K562 (cell line): ENCODE measurements around the gene PRTN3. TPM values are rescaled to one million over a fixed set of nuclear protein-coding genes. Genes with fewer than 3 reads are reported as not detected.

ENCODE experiments used
- CBX5 ChIP-seq: IDR thresholded peaks from 2 replicates; pipeline ENCODE4 v1.6.1; 2014; ENCODE audit warnings: low read depth, borderline replicate concordance
- ERF ChIP-seq: fragments of 450-650 bp; formaldehyde crosslinking; IDR thresholded peaks from 2 replicates; pipeline ENCODE4 v1.4.0; 2020; ENCODE audit warnings: mild to moderate bottlenecking, mixed read lengths
- FOS ChIP-seq: IDR thresholded peaks from 3 replicates; pipeline ENCODE4 v1.6.1; 2011; ENCODE audit not compliant: insufficient read length; ENCODE audit errors: extremely low read depth
- HLTF ChIP-seq: fragments of 450-650 bp; IDR thresholded peaks from 2 replicates; pipeline ENCODE4 v1.6.1; 2016
- KAT8 ChIP-seq: fragments of 450-650 bp; IDR thresholded peaks from 2 replicates; pipeline ENCODE4 v1.6.1; 2016; ENCODE audit warnings: low read depth, mild to moderate bottlenecking
- LCOR ChIP-seq: sonication (generic); formaldehyde crosslinking; IDR thresholded peaks from 2 replicates; pipeline ENCODE4 v1.8.0; 2022; ENCODE audit warnings: mild to moderate bottlenecking, missing genetic modification reagents
- MCM5 ChIP-seq: fragments of 450-650 bp; IDR thresholded peaks from 2 replicates; pipeline ENCODE4 v1.6.1; 2016; ENCODE audit warnings: low read depth
- NFIX ChIP-seq: fragments of 250-450 bp; sonication (Bioruptor Pico); IDR thresholded peaks from 2 replicates; pipeline ENCODE4 v1.4.0; 2020; ENCODE audit warnings: low read depth, mild to moderate bottlenecking, moderate library complexity
- POLR2H ChIP-seq: IDR thresholded peaks from 2 replicates; pipeline ENCODE4 v1.6.1; 2016; ENCODE audit warnings: missing genetic modification characterization, low read depth, mild to moderate bottlenecking, control low read depth, missing compliant biosample characterization, moderate library complexity
- RBM22 ChIP-seq: fragments of 200-400 bp; formaldehyde crosslinking; IDR thresholded peaks from 2 replicates; pipeline ENCODE4 v1.6.1; 2018; ENCODE audit warnings: low read length, low read depth; ENCODE audit not compliant: poor library complexity, severe bottlenecking
- SRSF9 ChIP-seq: fragments of 200-400 bp; formaldehyde crosslinking; IDR thresholded peaks from 2 replicates; pipeline ENCODE4 v1.6.1; 2017; ENCODE audit warnings: low read depth, low read length, borderline replicate concordance
- U2AF2 ChIP-seq: fragments of 200-400 bp; formaldehyde crosslinking; optimal IDR thresholded peaks from 2 replicates; pipeline ENCODE3; 2017; ENCODE audit warnings: low read depth, mild to moderate bottlenecking, low read length
- XRCC5 ChIP-seq: fragments of 200-400 bp; formaldehyde crosslinking; IDR thresholded peaks from 2 replicates; pipeline ENCODE4 v1.6.1; 2017; ENCODE audit warnings: low read depth, mild to moderate bottlenecking, low read length
- ZNF347 ChIP-seq: fragments of 450-650 bp; formaldehyde crosslinking; IDR thresholded peaks from 2 replicates; pipeline ENCODE4 v1.4.0; 2020; ENCODE audit warnings: low read depth, mild to moderate bottlenecking, moderate library complexity
- polyA plus RNA-seq, 8 experiments: library from polyadenylated mRNA; depleted of rRNA in 4 of 8; stranded (reverse) in 5 of 8; unstranded in 3 of 8; fragments of >200 nt; fragmentation: Nextera tagmentation in 2 of 8; fragmentation: Illumina TruSeq in 1 of 8; extraction: Ambion mirVana in 2 of 8; extraction: Trizol in 1 of 8; gene quantifications; 2 replicates each; pipeline versions ENCODE4 v1.2.1 to v1.2.3, GENCODE V29; 2011 to 2014; ENCODE audit warnings: inconsistent platforms in 1 of 8, missing spikeins in 1 of 8
- total RNA-seq, 7 experiments: library from RNA; depleted of rRNA in 6 of 7; stranded (reverse); fragments of >200 nt in 6 of 7; fragmentation: Illumina TruSeq in 2 of 7; extraction: Trizol in 2 of 7; gene quantifications; 2 replicates each; pipeline versions ENCODE4 v1.2.1 to v1.2.3, GENCODE V29; 2011 to 2021; ENCODE audit warnings: low replicate concordance in 1 of 7
- TF ChIP-seq, protein P1 (sequence below): fragments of 250-450 bp; sonication (Bioruptor Pico); IDR thresholded peaks from 2 replicates; pipeline ENCODE4 v1.4.0; 2020; ENCODE audit warnings: mild to moderate bottlenecking, moderate library complexity
- TF ChIP-seq, protein P2 (sequence below): fragments of 450-650 bp; IDR thresholded peaks from 2 replicates; pipeline ENCODE4 v1.7.0; 2016; ENCODE audit warnings: borderline replicate concordance
- TF ChIP-seq, protein P3 (sequence below): fragments of 450-650 bp; formaldehyde crosslinking; IDR thresholded peaks from 2 replicates; pipeline ENCODE4 v1.4.0; 2022; ENCODE audit warnings: mild to moderate bottlenecking, moderate library complexity
- TF ChIP-seq, protein P4 (sequence below), 2 experiments: fragments of 450-650 bp in 1 of 2; IDR thresholded peaks; 2 replicates each; pipeline ENCODE4 v1.6.1; 2011 to 2017; ENCODE audit warnings: low read depth in 2 of 2, antibody characterized with exemption in 1 of 2, borderline replicate concordance in 1 of 2, low read length in 1 of 2, mild to moderate bottlenecking in 1 of 2, mixed read lengths in 1 of 2; ENCODE audit not compliant: control insufficient read depth in 1 of 2

Gene PRTN3
- total and polyA plus RNA-seq, 9 of the 15 experiments (the other 6 are each of a cell fraction or from before 2014, with no cell fraction given), result 0.14 to 0.86 (median 0.43) TPM; not detected in 3

DNA sequence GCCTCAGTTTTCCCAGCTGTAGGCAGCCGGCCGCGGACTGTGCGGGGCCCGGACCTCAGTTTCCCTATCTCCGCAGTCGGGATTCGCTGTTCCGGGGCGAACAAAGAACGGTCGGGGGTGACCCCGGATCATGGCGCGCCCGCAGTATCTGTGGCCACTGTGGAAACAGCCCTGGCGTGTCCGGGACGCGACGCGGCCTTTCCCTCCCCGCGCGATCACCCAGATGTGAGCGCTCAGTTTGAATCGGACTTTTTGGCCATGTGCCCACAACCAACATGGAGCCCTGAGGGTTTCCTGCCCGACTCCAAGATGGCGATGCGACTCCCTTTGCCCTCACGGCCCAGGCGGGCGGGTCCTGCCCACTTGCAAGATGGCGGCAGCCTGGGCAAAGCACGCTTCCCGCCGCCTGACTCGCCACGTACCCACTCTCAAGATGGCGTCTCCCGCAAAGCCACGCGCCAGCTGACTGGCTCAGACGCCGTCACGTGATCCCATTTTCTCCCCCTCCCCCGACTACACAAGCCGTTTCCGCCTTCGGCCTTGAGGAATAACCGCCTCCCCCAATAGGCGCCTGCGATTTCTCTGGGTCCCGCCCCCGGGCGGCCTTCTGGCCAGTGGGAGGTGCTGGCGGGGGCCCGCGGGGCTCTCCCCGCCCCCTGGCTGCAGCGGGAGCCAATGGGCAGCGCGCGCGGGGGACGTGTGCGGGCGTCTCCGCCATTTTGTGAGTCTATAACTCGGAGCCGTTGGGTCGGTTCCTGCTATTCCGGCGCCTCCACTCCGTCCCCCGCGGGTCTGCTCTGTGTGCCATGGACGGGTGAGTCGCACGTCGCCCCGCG is 43.9 kb upstream of the PRTN3 start, which contains the start of gene PTBP1 (continued):
- TF ChIP-seq, protein P1, sequence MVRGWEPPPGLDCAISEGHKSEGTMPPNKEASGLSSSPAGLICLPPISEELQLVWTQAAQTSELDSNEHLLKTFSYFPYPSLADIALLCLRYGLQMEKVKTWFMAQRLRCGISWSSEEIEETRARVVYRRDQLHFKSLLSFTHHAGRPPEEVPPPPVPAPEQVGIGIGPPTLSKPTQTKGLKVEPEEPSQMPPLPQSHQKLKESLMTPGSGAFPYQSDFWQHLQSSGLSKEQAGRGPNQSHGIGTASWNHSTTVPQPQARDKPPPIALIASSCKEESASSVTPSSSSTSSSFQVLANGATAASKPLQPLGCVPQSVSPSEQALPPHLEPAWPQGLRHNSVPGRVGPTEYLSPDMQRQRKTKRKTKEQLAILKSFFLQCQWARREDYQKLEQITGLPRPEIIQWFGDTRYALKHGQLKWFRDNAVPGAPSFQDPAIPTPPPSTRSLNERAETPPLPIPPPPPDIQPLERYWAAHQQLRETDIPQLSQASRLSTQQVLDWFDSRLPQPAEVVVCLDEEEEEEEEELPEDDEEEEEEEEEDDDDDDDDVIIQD (CRISPR knock-in tag), result no peak
- TF ChIP-seq NFIX (CRISPR knock-in tag) (0 out of 2 replicates have a peak, but pooled peaks have one; percentile 17), ERF (no peak; the same call in 1 of the 2 replicates), MCM5 (no peak), XRCC5 (peak; percentile 88; the same call in 1 of the 2 replicates), U2AF2 (no peak), HLTF (no peak), KAT8 (no peak), LCOR (peak; percentile 95), CBX5 (no peak), RBM22 (no peak), SRSF9 (no peak), POLR2H (tag) (peak; percentile 94), ZNF347 (CRISPR knock-in tag) (no peak), FOS (peak; percentile 96)
- TF ChIP-seq, protein P2, sequence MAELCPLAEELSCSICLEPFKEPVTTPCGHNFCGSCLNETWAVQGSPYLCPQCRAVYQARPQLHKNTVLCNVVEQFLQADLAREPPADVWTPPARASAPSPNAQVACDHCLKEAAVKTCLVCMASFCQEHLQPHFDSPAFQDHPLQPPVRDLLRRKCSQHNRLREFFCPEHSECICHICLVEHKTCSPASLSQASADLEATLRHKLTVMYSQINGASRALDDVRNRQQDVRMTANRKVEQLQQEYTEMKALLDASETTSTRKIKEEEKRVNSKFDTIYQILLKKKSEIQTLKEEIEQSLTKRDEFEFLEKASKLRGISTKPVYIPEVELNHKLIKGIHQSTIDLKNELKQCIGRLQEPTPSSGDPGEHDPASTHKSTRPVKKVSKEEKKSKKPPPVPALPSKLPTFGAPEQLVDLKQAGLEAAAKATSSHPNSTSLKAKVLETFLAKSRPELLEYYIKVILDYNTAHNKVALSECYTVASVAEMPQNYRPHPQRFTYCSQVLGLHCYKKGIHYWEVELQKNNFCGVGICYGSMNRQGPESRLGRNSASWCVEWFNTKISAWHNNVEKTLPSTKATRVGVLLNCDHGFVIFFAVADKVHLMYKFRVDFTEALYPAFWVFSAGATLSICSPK, result no peak
- TF ChIP-seq, protein P3, sequence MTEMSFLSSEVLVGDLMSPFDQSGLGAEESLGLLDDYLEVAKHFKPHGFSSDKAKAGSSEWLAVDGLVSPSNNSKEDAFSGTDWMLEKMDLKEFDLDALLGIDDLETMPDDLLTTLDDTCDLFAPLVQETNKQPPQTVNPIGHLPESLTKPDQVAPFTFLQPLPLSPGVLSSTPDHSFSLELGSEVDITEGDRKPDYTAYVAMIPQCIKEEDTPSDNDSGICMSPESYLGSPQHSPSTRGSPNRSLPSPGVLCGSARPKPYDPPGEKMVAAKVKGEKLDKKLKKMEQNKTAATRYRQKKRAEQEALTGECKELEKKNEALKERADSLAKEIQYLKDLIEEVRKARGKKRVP, result no peak
- TF ChIP-seq, protein P4, sequence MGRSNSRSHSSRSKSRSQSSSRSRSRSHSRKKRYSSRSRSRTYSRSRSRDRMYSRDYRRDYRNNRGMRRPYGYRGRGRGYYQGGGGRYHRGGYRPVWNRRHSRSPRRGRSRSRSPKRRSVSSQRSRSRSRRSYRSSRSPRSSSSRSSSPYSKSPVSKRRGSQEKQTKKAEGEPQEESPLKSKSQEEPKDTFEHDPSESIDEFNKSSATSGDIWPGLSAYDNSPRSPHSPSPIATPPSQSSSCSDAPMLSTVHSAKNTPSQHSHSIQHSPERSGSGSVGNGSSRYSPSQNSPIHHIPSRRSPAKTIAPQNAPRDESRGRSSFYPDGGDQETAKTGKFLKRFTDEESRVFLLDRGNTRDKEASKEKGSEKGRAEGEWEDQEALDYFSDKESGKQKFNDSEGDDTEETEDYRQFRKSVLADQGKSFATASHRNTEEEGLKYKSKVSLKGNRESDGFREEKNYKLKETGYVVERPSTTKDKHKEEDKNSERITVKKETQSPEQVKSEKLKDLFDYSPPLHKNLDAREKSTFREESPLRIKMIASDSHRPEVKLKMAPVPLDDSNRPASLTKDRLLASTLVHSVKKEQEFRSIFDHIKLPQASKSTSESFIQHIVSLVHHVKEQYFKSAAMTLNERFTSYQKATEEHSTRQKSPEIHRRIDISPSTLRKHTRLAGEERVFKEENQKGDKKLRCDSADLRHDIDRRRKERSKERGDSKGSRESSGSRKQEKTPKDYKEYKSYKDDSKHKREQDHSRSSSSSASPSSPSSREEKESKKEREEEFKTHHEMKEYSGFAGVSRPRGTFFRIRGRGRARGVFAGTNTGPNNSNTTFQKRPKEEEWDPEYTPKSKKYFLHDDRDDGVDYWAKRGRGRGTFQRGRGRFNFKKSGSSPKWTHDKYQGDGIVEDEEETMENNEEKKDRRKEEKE (IDR thresholded peaks at IDR 0.05; ENCODE audit: borderline replicate concordance in 1 of 2, control insufficient read depth in 1 of 2, low read depth in 2 of 2, low read length in 1 of 2), result no peak
